ENCODE data around the gene SEPTIN5. TPM values are rescaled to one million over a fixed set of nuclear protein-coding genes. Genes with fewer than 3 reads are reported as not detected.

The SEPTIN5 gene
- total RNA-seq (2022; extraction: Qiagen RNA extraction; ENCODE audit: low read depth) = 7.2 to 9.9 TPM (median 9.1 TPM) in 5 replicates

GRCh38 chr22:19714312-19715187 is at the start of gene SEPTIN5:
Gene SEPTIN5, plus strand, starts transcription at chr22:19714503. Its CDS starts 86 bp downstream, at chr22:19714589.

GRCh38 chr22:19723232-19723982 is 9.1 kb downstream of the SEPTIN5 start, which contains the start of gene GP1BB:
Gene GP1BB, plus strand, starts transcription at chr22:19723539. Its CDS starts 31 bp downstream, at chr22:19723570.

GRCh38 chr22:19760058-19760950 is 46.0 kb downstream of the SEPTIN5 start, which contains the start of gene TBX1:
Gene TBX1, plus strand, starts transcription at chr22:19760778. Its CDS starts 66 bp downstream, at chr22:19760844.

Other genes starting within 250 kb of the SEPTIN5 start
- 94.1 to 102 TPM (median 99.7 TPM) in 5 replicates for gene UFD1, start 235.3 kb upstream of the SEPTIN5 start, total RNA-seq (2022; extraction: Qiagen RNA extraction; ENCODE audit: low read depth)
- 22.2 to 29.4 TPM (median 24.1 TPM) in 5 replicates for gene CDC45, start 234.6 kb upstream of the SEPTIN5 start, total RNA-seq (2022; extraction: Qiagen RNA extraction; ENCODE audit: low read depth)
- not detected in 5 replicates for gene CLDN5, start 190.1 kb upstream of the SEPTIN5 start, total RNA-seq (2022; extraction: Qiagen RNA extraction; ENCODE audit: low read depth)
- 0.58 to 1.7 TPM (median 1.3 TPM) in 5 replicates for gene GP1BB, start 9.0 kb downstream of the SEPTIN5 start, total RNA-seq (2022; extraction: Qiagen RNA extraction; ENCODE audit: low read depth)
- 2.8 to 5.1 TPM (median 4.1 TPM) in 5 replicates for gene TBX1, start 46.3 kb downstream of the SEPTIN5 start, total RNA-seq (2022; extraction: Qiagen RNA extraction; ENCODE audit: low read depth)
- 10.4 to 18.8 TPM (median 17.4 TPM) in 5 replicates for gene GNB1L, start 140.4 kb downstream of the SEPTIN5 start, total RNA-seq (2022; extraction: Qiagen RNA extraction; ENCODE audit: low read depth)
- 5.2 to 8.8 TPM (median 6.5 TPM) in 5 replicates for gene RTL10, start 140.4 kb downstream of the SEPTIN5 start, total RNA-seq (2022; extraction: Qiagen RNA extraction; ENCODE audit: low read depth)
- gene COMT, start 227.3 kb downstream of the SEPTIN5 start, total RNA-seq (2022; extraction: Qiagen RNA extraction; ENCODE audit: low read depth) = 113 to 170 TPM (median 156 TPM) in 5 replicates
- 25.6 to 39.2 TPM (median 34.1 TPM) in 5 replicates for gene TXNRD2, start 227.3 kb downstream of the SEPTIN5 start, total RNA-seq (2022; extraction: Qiagen RNA extraction; ENCODE audit: low read depth)